Measurements from ENCODE around the gene MEGF9.

MEGF9 gene

GRCh38 chr9:120701248-120701647 is 13.0 kb downstream of the MEGF9 start:
- DNase-seq: no peak

DNA sequence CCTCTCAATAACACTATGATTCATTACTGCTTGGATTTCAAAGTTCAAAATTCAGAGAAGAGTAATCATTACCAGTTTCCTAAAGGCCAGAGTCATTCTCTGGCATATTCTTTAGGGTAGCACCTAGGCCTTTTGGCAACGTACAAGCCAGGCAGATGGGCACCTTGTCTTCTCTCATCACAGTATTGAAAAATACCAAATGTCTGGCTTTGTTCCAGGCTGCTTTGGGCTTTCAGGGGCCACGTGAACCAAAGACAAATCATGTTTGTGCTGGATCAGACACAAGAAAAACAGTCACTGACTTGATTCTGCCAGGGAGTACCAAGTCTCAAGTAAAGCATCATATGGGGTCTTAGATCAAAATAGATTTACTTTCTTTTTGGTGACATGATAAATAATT is 15.5 kb downstream of the MEGF9 start:
- no peak for DNase-seq

DNA sequence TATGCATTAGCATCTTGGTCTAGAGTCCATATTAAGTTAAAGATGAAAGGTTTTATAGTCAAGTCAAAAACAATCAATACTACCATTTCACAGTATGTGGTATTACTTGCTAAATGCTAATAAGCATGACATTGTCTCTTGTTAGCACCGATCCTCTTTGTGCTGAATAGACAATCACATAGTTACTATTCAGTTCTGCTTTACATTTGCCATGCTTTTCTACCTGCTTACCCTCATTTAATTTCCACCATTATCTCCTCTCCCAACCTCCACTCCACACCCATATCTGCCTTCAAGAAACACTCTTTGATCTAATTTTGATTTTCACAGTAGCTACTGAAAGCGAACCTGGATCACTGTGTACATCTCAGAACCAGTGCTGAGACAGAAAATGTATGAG is 16.8 kb downstream of the MEGF9 start:
- DNase-seq: no peak

- peak; percentile 46 for DNase-seq
Observed at GRCh38 chr9:120696551-120697230, 17.6 kb downstream of the MEGF9 start.

GRCh38 chr9:120694559-120694958 is 19.7 kb downstream of the MEGF9 start:
- DNase-seq: no peak

DNA sequence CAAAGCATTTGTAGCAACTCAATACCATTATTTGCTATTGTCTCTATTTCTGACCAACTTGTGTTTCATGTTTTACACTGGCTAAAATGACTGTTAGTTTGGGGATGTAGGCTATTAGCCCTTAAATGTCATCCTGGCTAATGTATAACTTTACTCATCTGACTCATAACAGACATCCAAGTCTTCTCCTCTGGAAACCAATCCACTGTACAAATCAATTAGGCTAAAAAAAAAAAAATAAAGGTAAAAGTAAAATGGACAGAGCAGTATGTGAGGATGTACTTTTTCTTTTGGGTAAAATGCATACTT is 20.6 kb downstream of the MEGF9 start:
- DNase-seq: no peak

DNA sequence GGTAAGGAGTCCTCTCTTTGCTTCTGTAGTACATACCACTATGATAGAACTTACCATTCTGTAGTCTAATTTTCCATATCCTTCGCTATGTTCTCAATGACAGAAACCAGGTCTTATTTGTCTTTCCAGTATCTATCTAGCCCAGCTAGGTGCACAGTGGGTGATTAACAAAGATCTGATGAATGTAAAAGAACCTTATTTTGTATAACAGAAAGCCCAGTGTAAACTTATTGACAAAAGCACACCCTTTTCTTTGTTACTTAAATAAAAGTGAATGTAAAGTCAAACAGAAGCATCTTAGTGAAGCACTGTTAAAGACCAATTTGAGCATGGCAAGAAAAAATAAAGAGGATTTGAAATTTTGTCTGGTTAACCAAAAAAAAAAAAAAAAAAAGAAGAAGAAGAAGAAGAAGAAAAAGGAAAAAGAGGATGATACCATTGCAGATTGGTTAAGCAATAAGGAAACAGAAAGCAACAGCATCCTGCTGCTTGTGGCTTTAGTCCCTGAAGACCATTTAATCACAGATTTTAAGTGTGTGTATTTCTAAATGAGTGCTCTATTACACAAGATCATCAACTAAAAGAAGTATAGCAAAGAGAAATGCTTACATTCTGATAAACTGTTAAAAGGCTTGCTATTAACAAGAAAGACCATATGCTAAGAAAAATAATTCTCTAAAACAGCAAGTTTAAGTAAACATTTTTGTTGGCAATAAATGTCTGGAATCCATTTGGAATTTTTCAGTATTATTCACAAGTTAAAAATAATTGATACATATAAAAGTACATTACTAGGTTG is 21.2 kb downstream of the MEGF9 start:
- peak; percentile 82 for DNase-seq

DNA sequence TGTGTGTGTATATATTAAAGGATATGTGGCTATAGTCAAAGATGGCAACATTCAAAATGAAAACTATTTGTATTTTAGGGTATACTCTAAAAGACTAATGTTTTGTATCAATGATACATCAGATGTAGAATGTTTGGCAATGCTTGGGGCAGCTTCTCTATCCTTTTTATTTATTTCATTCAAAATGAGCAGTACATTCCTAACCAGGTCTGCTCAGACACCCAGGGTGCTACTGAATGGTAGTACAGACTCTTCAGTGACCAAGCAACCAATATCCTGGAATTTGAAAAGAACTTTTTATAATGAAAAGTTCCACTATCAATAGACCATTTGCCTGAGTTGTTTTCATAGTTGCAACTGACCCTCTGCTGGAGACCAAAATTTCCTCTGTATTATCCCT is 23.9 kb downstream of the MEGF9 start:
- DNase-seq: no peak

- DNase-seq: no peak
Observed at GRCh38 chr9:120689860-120690259, 24.4 kb downstream of the MEGF9 start.

DNA sequence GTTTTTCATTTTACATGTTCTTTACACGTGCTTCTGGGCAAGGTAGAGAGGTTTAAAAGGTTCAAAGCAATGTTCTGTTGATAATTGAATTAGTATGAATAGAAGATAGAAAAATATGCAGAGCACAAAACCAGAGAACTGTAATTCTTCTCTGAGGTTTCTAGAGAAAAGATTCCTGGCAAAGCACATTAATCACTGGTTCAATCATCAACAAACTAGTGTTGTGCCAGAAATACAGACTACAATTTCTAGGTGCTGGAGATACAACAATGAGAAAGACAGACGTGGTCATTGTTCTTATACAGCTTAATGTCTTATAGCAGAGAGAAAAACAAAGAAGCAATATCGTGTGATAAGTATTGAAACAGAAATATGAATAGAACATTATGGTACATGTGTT is 25.5 kb downstream of the MEGF9 start:
- DNase-seq: no peak

DNA sequence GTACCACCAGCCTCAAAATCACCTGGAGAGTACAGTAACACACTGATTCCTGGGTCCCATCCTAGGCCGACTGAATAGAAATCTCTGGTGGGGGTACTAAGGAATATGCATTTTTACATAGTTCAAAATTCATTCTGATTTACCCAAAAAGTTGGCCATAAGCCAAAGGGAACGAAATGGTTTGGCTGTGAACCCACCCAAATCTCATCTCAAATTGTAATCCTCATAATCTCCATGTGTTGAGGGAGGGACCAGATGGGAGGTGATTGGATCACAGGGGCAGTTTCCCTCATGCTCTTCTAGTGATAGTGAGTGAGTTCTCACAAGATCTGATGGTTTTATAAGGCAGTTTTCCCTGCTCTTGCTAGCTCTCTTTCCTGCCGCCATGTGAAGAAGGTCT is 31.1 kb downstream of the MEGF9 start:
- no peak for DNase-seq

DNA sequence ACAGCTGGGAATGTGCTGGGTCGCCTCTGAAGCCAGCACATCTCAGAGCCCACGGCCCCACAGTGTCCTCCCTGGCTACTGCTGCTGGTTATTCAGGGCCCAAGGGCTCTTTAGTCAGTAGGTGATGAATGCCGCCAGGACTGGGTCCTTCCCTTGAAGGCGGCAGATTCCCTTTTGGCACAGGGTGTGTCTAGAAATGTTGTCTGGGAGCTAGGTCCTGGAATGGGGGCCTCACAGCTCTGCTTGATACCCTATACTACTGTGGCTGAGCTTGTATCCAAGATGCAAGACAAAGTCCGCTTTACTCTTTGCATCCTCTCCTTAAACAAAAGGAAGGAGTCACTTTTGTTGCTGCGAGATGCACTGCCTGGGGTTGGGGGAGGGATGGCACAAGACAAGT is 33.1 kb downstream of the MEGF9 start:
- DNase-seq: no peak

GRCh38 chr9:120680579-120680978 is 33.7 kb downstream of the MEGF9 start:
- DNase-seq: no peak

GRCh38 chr9:120680161-120680560 is 34.1 kb downstream of the MEGF9 start:
- no peak for DNase-seq

DNA sequence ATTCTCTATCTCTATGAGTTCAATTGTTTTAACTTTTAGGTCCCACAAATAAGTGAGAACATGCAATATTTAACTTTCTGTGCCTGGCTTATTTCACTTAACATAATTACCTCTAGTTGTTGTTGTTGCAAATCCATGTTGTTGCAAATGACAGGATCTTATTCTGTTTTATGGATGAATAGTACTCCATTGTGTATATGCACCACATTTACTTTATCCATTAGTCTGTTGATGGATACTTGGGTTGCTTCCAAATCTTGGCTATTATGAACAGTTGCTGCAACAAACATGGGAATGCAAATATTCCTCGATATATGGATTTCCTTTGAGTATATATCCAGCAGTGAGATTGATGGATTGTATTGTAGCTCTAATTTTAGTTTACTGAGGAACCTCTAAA is 36.3 kb downstream of the MEGF9 start:
- DNase-seq: no peak

DNA sequence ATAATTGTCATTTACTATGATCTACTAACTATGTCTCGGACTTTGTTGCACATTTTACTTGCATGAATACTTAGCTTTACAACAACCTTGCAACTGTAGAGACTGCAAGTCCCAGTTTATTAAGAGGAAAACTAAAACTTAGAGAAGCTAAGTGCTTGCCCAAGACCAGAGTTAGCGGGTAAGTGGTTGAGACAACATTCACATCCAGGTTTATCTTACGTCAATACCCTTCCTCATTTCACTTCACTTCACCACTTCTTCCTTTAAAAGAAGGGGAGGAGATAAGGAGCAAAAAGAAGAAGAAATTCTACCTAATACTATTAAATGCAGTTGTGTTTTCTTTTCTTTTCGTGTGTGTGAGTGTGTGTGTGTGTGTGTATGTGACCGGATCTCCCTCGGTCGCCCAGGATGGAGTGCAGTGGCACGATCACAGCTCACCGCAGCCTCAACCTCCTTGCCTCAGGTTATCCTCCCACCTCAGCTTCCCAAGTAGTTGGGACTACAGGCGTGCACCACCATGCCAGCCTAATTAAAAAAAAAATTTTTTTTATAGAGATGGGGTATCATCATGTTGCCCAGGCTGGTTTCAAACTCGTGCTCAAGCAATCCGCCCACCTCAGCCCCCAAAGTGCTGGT is 37.4 kb downstream of the MEGF9 start:
- peak; percentile 67 for DNase-seq

- DNase-seq: no peak
Observed at GRCh38 chr9:120668399-120668798, 45.9 kb downstream of the MEGF9 start.

DNA sequence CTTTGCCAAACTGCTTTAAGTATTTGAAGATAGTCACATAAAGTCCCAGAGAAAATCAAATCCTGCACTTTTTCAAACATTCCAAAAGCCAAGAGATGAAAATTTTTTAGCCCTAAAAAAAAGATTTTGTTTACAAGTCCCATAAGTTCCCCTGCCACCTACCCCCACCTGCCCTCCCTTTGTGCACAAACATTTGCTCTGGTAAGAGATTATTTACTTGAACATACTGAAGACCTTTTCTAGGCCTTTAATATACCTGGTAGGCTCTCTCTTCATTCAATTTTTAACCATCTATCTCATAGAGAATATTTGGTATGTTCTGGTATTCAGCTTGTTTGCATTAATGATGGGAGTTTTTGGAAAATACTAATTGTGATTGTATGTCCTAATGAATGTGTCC is 50.3 kb downstream of the MEGF9 start:
- no peak for DNase-seq

GRCh38 chr9:120663380-120663779 is 50.9 kb downstream of the MEGF9 start:
- DNase-seq: peak; percentile 31

- no peak for DNase-seq
Observed at GRCh38 chr9:120662513-120662912, 51.8 kb downstream of the MEGF9 start.

GRCh38 chr9:120659676-120660075 is 54.6 kb downstream of the MEGF9 start:
- DNase-seq: no peak

- no peak for DNase-seq
Observed at GRCh38 chr9:120659209-120659608, 55.1 kb downstream of the MEGF9 start.

DNA sequence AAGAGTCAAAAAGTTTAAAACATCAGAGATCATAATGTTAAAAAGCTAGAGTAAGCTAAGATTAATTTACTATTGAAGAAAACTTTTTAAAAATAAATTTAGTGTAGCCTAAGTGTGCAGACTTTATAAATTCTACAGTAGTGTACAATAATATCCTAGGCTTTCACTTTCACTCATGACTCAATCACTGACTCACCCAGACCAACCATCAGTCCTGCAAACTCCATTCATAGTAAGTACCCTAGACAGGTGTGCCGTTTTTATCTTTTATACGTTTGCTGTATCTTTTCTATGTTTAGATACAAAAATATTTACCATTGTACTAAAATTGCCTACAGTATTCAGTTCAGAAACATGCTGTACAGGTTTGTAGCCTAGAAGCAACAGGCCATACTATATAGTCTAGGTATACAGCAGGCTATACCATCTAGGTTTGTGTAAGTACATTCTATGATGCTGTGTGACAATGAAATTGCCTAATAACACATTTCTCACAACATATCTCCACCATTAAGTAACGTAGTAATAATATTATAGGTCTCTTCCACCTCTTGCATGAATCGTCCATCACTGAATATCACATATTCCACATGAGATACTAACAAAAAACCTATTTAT is 59.2 kb downstream of the MEGF9 start:
- peak; percentile 51 for DNase-seq

DNA sequence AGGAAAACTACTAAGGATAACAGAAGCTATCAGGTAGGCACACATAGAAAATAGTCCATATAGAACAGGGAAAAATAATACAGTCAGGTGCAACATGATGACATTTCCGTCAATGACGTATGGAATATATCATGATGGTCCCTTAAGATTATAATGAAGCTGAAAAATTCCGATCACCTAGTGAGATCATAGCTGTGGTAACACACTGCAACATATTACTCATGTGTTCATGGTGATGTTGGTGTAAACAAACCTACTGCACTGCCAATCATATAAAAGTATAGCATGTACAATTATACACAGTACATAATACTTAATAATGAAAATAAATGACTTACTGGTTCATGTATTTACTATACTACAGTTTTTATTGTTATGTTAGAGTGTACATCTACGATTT is 60.0 kb downstream of the MEGF9 start:
- no peak for DNase-seq

Measured in suppressor macrophage treated with lipopolysaccharide for 4 hours (primary cell).